Measurements from ENCODE around the gene MYO18B.

MYO18B gene

DNA sequence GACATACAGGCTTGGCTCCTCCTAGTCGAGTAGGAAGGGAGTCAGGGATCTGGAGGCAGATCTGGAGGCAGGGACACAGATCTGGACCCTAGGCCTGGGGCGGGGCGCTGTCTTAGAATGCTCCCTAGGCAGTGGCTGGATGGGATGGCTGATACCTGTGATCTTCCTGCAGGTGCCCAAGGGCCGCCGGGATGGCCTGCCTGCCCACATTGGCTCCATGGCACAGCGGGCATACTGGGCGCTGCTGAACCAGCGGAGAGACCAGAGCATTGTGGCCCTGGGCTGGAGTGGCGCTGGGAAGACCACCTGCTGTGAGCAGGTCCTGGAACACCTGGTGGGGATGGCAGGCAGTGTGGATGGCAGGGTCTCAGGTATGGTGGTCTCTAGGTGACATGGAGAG, 35.4 kb downstream of the MYO18B start:
- Histone ChIP-seq H3F3A (ENCODE audit: insufficient read depth, low read length) (no peaks in the 10 kb centered on the region), H3K4me2 (ENCODE audit: low read depth, low read length) (no peak overlapping the region)

GRCh38 chr22:25777870-25778269, 35.9 kb downstream of the MYO18B start:
- Histone ChIP-seq H3K9ac (ENCODE audit: low read length) (no peak overlapping the region), H2AFZ (ENCODE audit: low read length) (no peak overlapping the region), H3K36me3 (replicated peaks; ENCODE audit: insufficient read depth, low read length) (no peaks in the 10 kb centered on the region), H3K4me3 (ENCODE audit: low read length) (no peak overlapping the region), H3K9me2 (replicated peaks; ENCODE audit: insufficient read depth, low read length) (no peaks in the 10 kb centered on the region), H3K27me3 (replicated peaks; ENCODE audit: insufficient read depth, low read length) (peaks cover 24% of the 10 kb centered on the region), H3K4me1 (ENCODE audit: low read length) (no peaks in the 10 kb centered on the region), H3K27ac (ENCODE audit: low read length) (no peak overlapping the region), H3K4me2 (ENCODE audit: low read depth, low read length) (no peak overlapping the region), H4K20me1 (ENCODE audit: insufficient read depth, low read length) (no peaks in the 10 kb centered on the region), H3K79me2 (ENCODE audit: low read length) (no peaks in the 10 kb centered on the region), H3F3A (ENCODE audit: insufficient read depth, low read length) (no peaks in the 10 kb centered on the region), H3K9me3 (replicated peaks; ENCODE audit: insufficient read depth, low read length) (no peaks in the 10 kb centered on the region)
- DNase-seq: no peak
- TF ChIP-seq CTCF (IDR thresholded peaks at IDR 0.05; ENCODE audit: low read length): peak; percentile 40
- no peak for TF ChIP-seq EZH2 (optimal IDR thresholded peaks at IDR 0.05; ENCODE audit: low read depth, low read length)

More for the DNA sequence above, 35.4 kb downstream of the MYO18B start:
- no peak for DNase-seq
- TF ChIP-seq CTCF (IDR thresholded peaks at IDR 0.05; ENCODE audit: low read length) (no peak), EZH2 (optimal IDR thresholded peaks at IDR 0.05; ENCODE audit: low read depth, low read length) (no peak), EZH2phosphoT487 (IDR thresholded peaks at IDR 0.05; ENCODE audit: low read length) (no peak)
- Histone ChIP-seq H3K4me3 (ENCODE audit: low read length) (no peak overlapping the region), H3K9me2 (replicated peaks; ENCODE audit: insufficient read depth, low read length) (no peaks in the 10 kb centered on the region), H4K20me1 (ENCODE audit: insufficient read depth, low read length) (no peaks in the 10 kb centered on the region), H3K36me3 (replicated peaks; ENCODE audit: insufficient read depth, low read length) (no peaks in the 10 kb centered on the region), H2AFZ (ENCODE audit: low read length) (no peak overlapping the region), H3K9me3 (replicated peaks; ENCODE audit: insufficient read depth, low read length) (no peaks in the 10 kb centered on the region), H3K79me2 (ENCODE audit: low read length) (no peaks in the 10 kb centered on the region), H3K27me3 (replicated peaks; ENCODE audit: insufficient read depth, low read length) (peaks cover 24% of the 10 kb centered on the region), H3K4me1 (ENCODE audit: low read length) (no peaks in the 10 kb centered on the region), H3K27ac (ENCODE audit: low read length) (no peak overlapping the region), H3K9ac (ENCODE audit: low read length) (no peak overlapping the region)

GRCh38 chr22:25779426-25779825, 37.4 kb downstream of the MYO18B start:
- no peak for DNase-seq
- Histone ChIP-seq H3K27me3 (replicated peaks; ENCODE audit: insufficient read depth, low read length) (peaks cover 17% of the 10 kb centered on the region), H3K4me3 (ENCODE audit: low read length) (no peak overlapping the region), H2AFZ (ENCODE audit: low read length) (no peak overlapping the region), H3K9me2 (replicated peaks; ENCODE audit: insufficient read depth, low read length) (no peaks in the 10 kb centered on the region), H3K27ac (ENCODE audit: low read length) (no peak overlapping the region), H3K9ac (ENCODE audit: low read length) (no peak overlapping the region), H4K20me1 (ENCODE audit: insufficient read depth, low read length) (no peaks in the 10 kb centered on the region), H3K79me2 (ENCODE audit: low read length) (no peaks in the 10 kb centered on the region), H3K4me1 (ENCODE audit: low read length) (no peaks in the 10 kb centered on the region), H3K4me2 (ENCODE audit: low read depth, low read length) (no peak overlapping the region), H3F3A (ENCODE audit: insufficient read depth, low read length) (no peaks in the 10 kb centered on the region), H3K36me3 (replicated peaks; ENCODE audit: insufficient read depth, low read length) (no peaks in the 10 kb centered on the region), H3K9me3 (replicated peaks; ENCODE audit: insufficient read depth, low read length) (no peaks in the 10 kb centered on the region)
- TF ChIP-seq EZH2phosphoT487 (IDR thresholded peaks at IDR 0.05; ENCODE audit: low read length) (no peak), EZH2 (optimal IDR thresholded peaks at IDR 0.05; ENCODE audit: low read depth, low read length) (no peak), CTCF (IDR thresholded peaks at IDR 0.05; ENCODE audit: low read length) (no peak)
